Measurements from ENCODE around the gene PROB1. TPM values are rescaled to one million over a fixed set of nuclear protein-coding genes. Genes with fewer than 3 reads are reported as not detected.

PROB1 gene
- total and polyA plus RNA-seq, 2 of the 8 experiments (the other 6 are each of a cell fraction or from before 2014, with no cell fraction given) = 0.89 to 3.1 TPM

DNA sequence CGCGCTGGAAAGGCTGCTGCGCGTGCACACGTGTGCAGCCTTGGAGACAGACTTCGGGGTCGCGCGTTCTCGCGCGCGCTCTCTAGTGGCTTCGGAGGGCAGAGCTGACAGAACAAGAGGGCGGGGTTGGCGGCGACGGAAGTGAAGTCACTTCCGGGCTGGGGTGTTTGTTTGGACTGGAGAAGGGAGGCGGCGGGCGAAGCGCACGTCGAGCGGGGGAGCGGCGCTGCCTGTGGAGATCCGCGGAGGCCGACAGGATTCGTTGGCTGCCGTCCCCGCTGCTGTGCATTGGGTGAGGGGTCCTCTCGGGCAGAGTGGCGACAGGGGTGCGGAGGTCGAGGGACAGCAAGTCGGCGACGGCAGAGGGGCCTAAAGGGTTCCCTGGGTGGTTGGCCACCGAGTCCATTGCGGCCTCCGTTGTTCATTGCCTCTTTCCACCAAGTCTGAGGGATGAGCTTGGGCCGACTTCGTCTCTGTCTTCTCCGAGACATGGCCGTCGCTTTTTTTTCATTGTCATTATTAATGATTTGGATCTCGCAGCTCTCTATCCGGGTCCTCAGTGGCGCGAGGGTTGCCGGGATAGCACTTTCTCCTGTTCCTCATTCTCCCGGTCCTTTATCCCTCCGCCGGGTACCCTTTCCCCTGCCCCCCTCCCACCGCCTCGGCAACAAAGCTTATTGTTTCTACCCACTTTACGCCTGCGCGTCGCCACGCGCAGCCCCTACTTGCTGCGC, 53.0 kb downstream of the PROB1 start, which contains the start of gene PAIP2:
Gene PAIP2, plus strand, starts transcription at position 166 of the 734 bp plus-strand sequence. CDS start 21,931 bp downstream, outside the sequence.
- Histone ChIP-seq H3K9ac (replicated peaks in 1 of 4; ENCODE audit: extremely low read depth in 1 of 4, low read depth in 3 of 4, low read length in 3 of 4) (peak within 1 kb of the TSS; percentile 95 to 99 (median 96)), H3K56ac (replicated peaks; ENCODE audit: insufficient read length, low read depth, low read length) (peak within 1 kb of the TSS; percentile 98), H3K27me3 (replicated peaks in 1 of 4; ENCODE audit: control insufficient read depth in 3 of 4, extremely low read depth in 1 of 4, insufficient read depth in 3 of 4, low read length in 3 of 4) (no peaks in the 10 kb centered on the region), H3K23me2 (ENCODE audit: low read depth, low read length) (peaks cover 7% of the 10 kb centered on the region; the same call in 1 of the 2 replicates), H3K14ac (ENCODE audit: insufficient read length) (no peak within 1 kb of the TSS), H3K4me3 (ENCODE audit: extremely low read depth in 1 of 4, insufficient read depth in 2 of 4, low read depth in 3 of 4, low read length in 4 of 4) (peak within 1 kb of the TSS; percentile 82 to 94 (median 88)), H4K8ac (ENCODE audit: extremely low read depth, insufficient read depth, low read length) (peak within 1 kb of the TSS; percentile 99), H3K4ac (replicated peaks; ENCODE audit: insufficient read length, low read depth, low read length) (peak within 1 kb of the TSS; percentile 100), H3K23ac (ENCODE audit: insufficient read length) (no peak within 1 kb of the TSS), H2AFZ (ENCODE audit: low read length) (0 out of 2 replicates have a peak within 1 kb of the TSS, but pooled peaks have one; percentile 36), H2BK12ac (ENCODE audit: low read depth, low read length) (peak within 1 kb of the TSS; percentile 82; the same call in 1 of the 2 replicates), H4K91ac (replicated peaks; ENCODE audit: insufficient read length, low read length) (peak within 1 kb of the TSS; percentile 90), H3K4me2 (ENCODE audit: insufficient read depth in 1 of 2, low read depth in 2 of 2, low read length in 2 of 2) (peak within 1 kb of the TSS; percentile 80 to 97), H3K4me1 (replicated peaks in 1 of 4; ENCODE audit: control insufficient read depth in 3 of 4, insufficient read depth in 4 of 4, low read length in 3 of 4) (peaks cover 0 to 7% (median under 1%) of the 10 kb centered on the region in 4 experiments; a peak in 4 of 7 replicates), H2BK5ac (ENCODE audit: low read depth, low read length) (peak within 1 kb of the TSS; percentile 98), H3K18ac (ENCODE audit: extremely low read depth, low read length) (peak within 1 kb of the TSS; percentile 85), H3K27ac (ENCODE audit: low read depth, low read length) (peak within 1 kb of the TSS; percentile 99), H2BK120ac (replicated peaks; ENCODE audit: low read depth, low read length) (peak within 1 kb of the TSS; percentile 84), H2BK15ac (ENCODE audit: low read length) (peak within 1 kb of the TSS; percentile 21; the same call in 1 of the 2 replicates), H4K20me1 (replicated peaks in 1 of 2; ENCODE audit: control insufficient read depth in 1 of 2, insufficient read depth in 2 of 2, low read length in 2 of 2) (peaks cover 13 to 14% of the 10 kb centered on the region in 2 experiments), H3K79me2 (ENCODE audit: control insufficient read depth in 1 of 2, insufficient read depth in 2 of 2, low read length in 2 of 2) (peaks cover 36 to 46% of the 10 kb centered on the region in 2 experiments), H4K5ac (ENCODE audit: insufficient read length, low read depth, low read length) (peak within 1 kb of the TSS; percentile 96), H2BK20ac (ENCODE audit: low read length) (no peak within 1 kb of the TSS), H3K79me1 (ENCODE audit: low read depth, low read length) (peaks cover 4% of the 10 kb centered on the region), H2AK5ac (ENCODE audit: low read depth, low read length) (peak within 1 kb of the TSS; percentile 98), H3K9me3 (ENCODE audit: insufficient read depth in 2 of 2, low read depth in 1 of 2, low read length in 1 of 2) (no peaks in the 10 kb centered on the region), H3K36me3 (ENCODE audit: control insufficient read depth in 2 of 4, insufficient read depth in 4 of 4, low read length in 3 of 4) (peaks cover 0 to 12% (median 0%) of the 10 kb centered on the region in 4 experiments; a peak in 3 of 8 replicates)
- ChIA-PET POLR2A (ENCODE audit: partially characterized antibody) (interaction anchor here (0.6 to 5.4 kb wide), 47 partner anchors 10 to 876 kb away, joined by 3 to 111 read pairs (median 5); partner anchors contain the start of genes DNAJC18, EGR1, HSPA9 and MATR3), CTCF (ENCODE audit: partially characterized antibody) (interaction anchor here (0.6 to 2.3 kb wide), 14 partner anchors 10 to 294 kb away, joined by 3 to 12 read pairs (median 4); partner anchors contain the start of genes MATR3 and PROB1)
- peak; percentile 45 for FAIRE-seq
- WGBS, 2 experiments (ENCODE audit: extremely low coverage in 1 of 2, insufficient coverage in 1 of 2, insufficient read length in 1 of 2, insufficient replicate concordance in 2 of 2, low coverage in 1 of 2, low lambda C conversion rate in 2 of 2, missing lambda C conversion rate in 1 of 2) = 2% methylated on average over 59 of the region's 66 CpGs; no CpG with 5 or more reads in 1 of the 2 experiments
- peak; percentile 92 to 97 for DNase-seq (ENCODE audit: low read depth in 1 of 2, low spot score in 2 of 2)
- peak; percentile 47; the same call in 1 of the 2 replicates for TF ChIP-seq RFX5 (IDR thresholded peaks at IDR 0.05; ENCODE audit: borderline replicate concordance, low read depth, low read length)
- TF ChIP-seq NRF1 (IDR thresholded peaks at IDR 0.05; ENCODE audit: low read depth, low read length) = peak; percentile 95
- no peak for TF ChIP-seq SIRT6 (IDR thresholded peaks at IDR 0.05; ENCODE audit: low read length)
- TF ChIP-seq NANOG (IDR thresholded peaks at IDR 0.05; ENCODE audit: insufficient read depth, low read depth, low read length, poor library complexity, severe bottlenecking) = no peak
- TF ChIP-seq, protein P1, sequence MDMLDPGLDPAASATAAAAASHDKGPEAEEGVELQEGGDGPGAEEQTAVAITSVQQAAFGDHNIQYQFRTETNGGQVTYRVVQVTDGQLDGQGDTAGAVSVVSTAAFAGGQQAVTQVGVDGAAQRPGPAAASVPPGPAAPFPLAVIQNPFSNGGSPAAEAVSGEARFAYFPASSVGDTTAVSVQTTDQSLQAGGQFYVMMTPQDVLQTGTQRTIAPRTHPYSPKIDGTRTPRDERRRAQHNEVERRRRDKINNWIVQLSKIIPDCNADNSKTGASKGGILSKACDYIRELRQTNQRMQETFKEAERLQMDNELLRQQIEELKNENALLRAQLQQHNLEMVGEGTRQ (IDR thresholded peaks at IDR 0.05; ENCODE audit: low read length) = peak; percentile 74
- TF ChIP-seq, protein P2, sequence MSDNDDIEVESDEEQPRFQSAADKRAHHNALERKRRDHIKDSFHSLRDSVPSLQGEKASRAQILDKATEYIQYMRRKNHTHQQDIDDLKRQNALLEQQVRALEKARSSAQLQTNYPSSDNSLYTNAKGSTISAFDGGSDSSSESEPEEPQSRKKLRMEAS (IDR thresholded peaks at IDR 0.05) = peak; percentile 89
- peak in 1 of 2 experiments; percentile 56; a peak in 1 of 3 replicates for TF ChIP-seq EP300 (IDR thresholded peaks at IDR 0.05; ENCODE audit: borderline replicate concordance in 1 of 2, low read depth in 2 of 2, low read length in 2 of 2)
- TF ChIP-seq PHF8 (conservative IDR thresholded peaks at IDR 0.05; ENCODE audit: low read depth, low read length) = peak; percentile 98
